ENCODE data around the gene CYP2C9. TPM values are rescaled to one million over a fixed set of nuclear protein-coding genes. Genes with fewer than 3 reads are reported as not detected.
"Not testable (repeated sequence)": the region's sequence is repeated elsewhere in the genome, so short reads cannot be mapped to it uniquely, and the experiment has no call there.

Gene CYP2C9
- total RNA-seq = not detected
- long read RNA-seq = 0 reads

DNA sequence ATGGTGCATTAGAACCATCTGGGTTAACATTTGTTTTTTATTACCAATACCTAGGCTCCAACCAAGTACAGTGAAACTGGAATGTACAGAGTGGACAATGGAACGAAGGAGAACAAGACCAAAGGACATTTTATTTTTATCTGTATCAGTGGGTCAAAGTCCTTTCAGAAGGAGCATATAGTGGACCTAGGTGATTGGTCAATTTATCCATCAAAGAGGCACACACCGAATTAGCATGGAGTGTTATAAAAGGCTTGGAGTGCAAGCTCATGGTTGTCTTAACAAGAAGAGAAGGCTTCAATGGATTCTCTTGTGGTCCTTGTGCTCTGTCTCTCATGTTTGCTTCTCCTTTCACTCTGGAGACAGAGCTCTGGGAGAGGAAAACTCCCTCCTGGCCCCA lies at the start of gene CYP2C9:
TSS of gene CYP2C9 (plus strand) at position 276 of the 400 bp plus-strand sequence. CDS start at position 301, 25 bp downstream.
- DNase-seq (no peak), ATAC-seq (no peak)
- intact Hi-C loops (cut with micrococcal nuclease) = no loop called here

DNA sequence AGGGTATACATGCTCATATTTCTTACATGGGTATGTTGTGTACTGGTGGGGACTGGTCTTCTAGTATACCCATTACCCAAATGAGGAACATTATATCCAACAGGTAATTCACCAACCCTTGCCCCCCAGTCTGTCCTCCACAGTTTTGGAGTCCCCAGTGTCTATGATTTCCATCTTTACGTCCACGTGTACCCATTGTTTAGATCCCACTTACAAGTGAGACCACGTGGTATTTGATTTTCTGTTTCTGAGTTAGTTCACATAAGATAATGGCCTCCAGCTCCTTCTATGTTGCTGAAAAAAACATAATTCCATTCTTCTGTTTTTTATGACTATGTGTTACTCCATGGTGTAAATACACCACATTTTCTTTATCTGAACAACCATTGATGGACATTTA lies 49.3 kb upstream of the CYP2C9 start:
- intact Hi-C loops (cut with micrococcal nuclease) = no loop called here
- ATAC-seq (no peak), DNase-seq (no peak)

DNA sequence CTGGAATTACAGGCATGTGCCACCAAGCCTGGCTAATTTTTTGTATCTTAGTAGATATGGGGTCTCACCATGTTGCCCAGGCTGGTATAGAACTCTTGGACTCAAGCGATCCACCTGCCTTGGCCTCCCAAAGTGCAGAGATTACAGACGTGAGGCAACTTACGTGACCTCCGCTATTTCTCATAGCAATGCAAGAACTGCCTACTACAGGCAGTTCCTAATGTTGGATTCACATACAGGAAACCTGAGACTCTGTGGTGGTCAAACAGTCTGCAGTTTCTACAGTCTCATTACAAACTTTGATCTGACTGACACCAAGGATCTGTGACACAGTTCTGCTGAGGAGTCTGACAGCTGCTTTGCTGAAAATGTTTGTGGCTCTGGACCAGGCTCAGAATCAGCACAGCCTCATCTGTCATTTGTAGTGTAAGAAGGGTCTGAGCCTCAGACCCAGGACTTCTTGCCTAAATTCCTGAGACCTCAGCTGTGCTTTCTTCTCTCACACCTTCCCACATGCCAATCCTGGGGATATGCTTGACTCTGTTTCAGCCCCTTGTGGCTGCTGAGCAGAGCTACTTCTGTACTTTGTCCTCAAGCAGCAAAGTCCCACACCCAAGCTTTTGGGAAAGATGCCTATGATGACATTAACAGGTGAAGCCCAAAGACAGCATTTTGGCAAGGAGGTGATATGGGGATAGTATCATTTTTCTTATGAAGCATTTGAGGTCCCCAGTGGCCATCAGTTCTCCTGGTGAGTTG lies 48.0 kb upstream of the CYP2C9 start:
- no peak for ATAC-seq
- intact Hi-C loops (cut with micrococcal nuclease) = no loop called here
- no peak for DNase-seq

DNA sequence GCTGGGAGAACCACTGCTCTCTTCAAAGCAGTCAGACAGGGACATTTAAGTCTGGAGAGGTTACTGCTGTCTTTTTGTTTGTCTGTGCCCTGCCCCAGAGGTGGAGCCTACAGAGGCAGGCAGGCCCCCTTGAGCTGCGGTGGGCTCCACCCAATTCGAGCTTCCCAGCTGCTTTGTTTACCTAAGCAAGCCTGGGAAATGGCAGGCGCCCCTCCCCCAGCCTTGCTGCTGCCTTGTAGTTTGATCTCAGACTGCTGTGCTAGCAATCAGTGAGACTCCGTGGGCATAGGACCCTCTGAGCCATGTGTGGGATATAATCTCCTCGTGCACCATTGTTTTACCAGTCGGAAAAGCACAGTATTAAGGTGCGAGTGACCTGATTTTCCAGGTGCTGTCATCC lies 40.0 kb upstream of the CYP2C9 start:
- DNase-seq; ATAC-seq; intact Hi-C loops (cut with micrococcal nuclease): not testable (repeated sequence)

DNA sequence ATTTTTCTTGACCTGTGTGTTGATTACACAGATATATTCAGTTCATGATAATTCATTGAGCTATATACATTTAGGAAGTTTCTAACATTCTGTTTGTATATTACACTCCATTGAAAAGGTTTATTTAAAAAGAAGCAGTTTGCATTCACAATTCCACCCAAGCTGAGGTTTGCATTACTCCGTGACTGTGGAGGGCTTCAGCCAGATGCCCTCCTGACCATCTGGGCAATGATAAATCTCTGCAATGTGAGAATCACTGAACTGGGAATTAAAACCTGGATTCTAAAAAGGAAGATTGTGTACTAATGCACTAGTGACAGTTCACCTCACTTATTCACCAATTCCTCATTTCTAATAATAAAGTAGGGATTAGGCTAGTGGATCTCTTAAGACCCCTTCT lies 36.4 kb upstream of the CYP2C9 start:
- ATAC-seq (no peak), DNase-seq (no peak)
- intact Hi-C loops (cut with micrococcal nuclease) = no loop called here

DNA sequence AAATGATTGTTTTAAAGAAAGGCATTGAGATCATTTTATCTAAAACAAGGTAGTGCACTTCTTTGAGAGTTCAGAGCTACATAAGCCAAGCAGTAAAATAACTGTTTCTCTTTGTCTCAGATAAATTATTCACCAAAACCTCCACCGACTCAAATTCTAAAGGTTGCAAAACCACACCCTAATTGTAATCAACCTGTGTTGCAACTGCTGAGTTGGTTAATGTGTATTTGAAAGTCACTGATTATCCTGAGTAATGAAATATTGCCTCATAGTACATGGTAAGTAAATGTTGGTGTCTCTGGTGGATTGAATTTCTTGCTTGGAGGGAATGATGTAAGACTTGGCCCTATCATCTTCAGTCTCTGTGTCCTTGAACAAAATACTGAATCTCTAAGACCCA lies 35.9 kb upstream of the CYP2C9 start:
- intact Hi-C loops (cut with micrococcal nuclease) = no loop called here
- ATAC-seq = peak; percentile 29
- no peak for DNase-seq

DNA sequence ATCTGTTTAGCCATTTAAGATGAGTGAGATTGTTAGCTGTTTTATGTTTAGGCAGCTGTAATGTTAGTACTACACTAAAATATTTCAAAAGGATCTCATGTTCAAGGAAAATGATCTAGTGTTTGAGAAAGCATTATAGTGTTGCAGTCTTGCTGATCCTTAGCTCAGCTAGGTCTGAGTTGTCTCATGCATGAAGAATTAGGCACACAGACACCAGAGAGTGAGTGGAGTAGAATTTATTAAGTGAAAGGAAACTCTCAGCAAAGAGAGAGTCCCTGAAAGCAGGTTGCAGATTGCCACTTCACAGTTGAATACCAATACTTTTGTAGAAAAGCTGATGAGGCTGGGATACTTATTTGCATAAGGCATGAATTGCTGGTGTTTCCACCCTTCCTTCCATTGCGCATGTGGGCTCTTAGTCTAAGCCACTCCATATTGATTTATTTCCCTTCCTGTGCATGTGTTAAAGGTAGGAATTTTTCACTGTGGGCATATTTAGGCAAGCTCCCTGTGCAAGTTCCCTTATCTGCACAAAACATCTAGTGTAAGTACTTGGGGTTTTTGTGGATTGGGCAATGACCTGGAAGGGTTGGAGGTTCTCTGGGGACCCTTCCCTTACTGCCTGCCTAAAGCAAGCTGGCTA lies 33.8 kb upstream of the CYP2C9 start:
- ATAC-seq; intact Hi-C loops (cut with micrococcal nuclease); DNase-seq: not testable (repeated sequence)

DNA sequence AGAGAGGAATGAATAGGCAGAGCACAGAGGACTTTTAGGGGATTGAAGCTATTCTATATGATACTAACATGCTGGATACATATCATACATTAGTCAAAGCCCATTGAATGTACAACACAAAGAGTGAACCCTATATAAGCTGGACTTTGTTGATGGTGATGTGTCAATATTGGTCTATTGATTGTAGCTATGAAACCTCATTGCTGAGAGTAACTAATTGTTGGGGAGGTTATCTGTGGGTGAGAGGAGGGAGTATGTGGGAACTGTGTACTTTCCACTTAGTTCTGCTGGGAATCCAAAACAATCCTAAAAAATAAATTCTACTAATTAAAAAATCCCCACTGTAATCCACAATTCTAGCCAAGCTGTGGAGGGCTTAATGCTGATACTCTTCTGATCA lies 22.0 kb upstream of the CYP2C9 start:
- intact Hi-C loops (cut with micrococcal nuclease) = no loop called here
- no peak for DNase-seq
- no peak for ATAC-seq

DNA sequence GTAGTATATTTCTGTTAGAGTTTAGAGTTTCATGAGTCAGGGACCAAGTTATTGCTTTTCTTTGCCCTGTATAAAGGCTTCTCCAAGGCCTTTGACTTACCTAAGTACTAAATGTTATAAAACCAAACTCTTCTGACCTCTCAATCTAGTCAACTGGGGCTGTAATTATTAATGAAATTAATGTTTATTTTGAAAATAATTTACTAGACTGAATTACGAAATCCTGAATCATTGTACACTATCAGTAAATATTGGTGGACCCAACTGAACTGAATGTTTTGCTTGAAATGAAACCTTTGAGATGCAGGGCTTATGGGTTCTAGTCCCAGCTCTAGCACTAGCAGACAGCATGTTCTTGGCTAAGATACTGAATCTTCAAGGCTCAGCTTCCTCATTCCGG lies 1.7 kb upstream of the CYP2C9 start:
- no peak for DNase-seq
- ATAC-seq = no peak
- intact Hi-C loops (cut with micrococcal nuclease) = no loop called here

DNA sequence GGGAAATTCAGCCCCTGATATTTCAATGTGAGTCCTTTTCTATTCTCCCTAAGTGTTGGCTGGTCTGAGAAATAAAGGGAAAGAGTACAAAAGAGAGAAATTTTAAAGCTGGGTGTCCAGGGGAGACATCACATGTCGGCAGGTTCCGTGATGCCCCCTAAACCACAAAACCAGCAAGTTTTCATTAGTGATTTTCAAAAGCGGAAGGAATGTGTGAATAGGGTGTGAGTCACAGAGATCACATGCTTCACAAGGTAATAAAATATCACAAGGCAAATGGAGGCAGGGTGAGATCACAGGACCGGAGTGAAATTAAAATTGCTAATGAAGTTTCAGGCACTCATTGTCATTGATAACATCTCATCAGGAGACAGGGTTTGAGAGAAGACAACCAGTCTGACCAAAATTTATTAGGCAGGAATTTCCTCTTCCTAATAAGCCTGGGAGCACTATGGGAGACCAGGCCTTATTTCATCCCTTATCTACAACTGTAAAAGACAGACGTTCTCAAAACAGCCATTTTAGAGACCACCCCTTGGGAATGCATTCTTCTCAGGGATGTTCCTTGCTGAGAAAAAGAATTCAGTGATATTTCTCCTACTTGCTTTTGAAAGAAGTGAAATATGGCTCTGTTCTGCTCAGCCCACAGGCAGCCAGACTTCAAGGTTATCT lies 5.1 kb downstream of the CYP2C9 start:
- DNase-seq; ATAC-seq; intact Hi-C loops (cut with micrococcal nuclease): not testable (repeated sequence)

DNA sequence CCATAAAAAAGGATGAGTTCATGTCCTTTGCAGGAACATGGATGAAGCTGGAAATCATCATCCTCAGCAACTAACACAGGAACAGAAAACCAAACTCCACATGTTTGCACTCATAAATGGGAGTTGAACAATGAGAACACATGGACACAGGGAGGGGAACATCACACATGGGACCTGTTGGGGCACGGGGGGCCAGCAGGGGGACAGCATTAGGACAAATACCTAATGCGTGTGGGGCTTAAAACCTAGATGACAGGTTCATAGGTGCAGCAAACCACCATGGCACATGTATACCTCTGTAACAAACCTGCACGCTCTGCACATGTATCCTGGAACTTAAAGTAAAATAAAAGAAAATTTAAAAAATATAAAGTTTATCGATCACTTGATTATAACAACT lies 7.7 kb downstream of the CYP2C9 start:
- intact Hi-C loops (cut with micrococcal nuclease); ATAC-seq; DNase-seq: not testable (repeated sequence)

DNA sequence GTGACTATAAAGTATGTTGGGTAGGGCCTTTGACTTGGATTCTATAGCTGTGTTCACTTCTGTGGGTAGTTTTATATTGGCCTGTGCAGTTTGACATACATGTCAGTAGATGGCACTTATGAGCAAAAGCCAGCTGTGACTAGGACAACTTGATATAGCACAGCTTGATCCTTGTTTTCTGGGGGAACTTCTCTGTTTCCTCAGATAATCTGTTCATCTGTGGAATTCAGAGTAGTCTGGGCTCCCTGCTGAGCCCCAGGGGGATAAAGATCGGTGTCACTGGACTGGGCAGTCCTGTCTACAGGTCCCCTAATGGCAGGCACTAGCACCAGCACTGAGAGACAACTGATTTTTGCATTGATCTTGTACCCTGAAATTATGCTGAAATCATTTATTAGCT lies 25.4 kb downstream of the CYP2C9 start:
- no peak for DNase-seq
- no peak for ATAC-seq
- intact Hi-C loops (cut with micrococcal nuclease) = no loop called here

DNA sequence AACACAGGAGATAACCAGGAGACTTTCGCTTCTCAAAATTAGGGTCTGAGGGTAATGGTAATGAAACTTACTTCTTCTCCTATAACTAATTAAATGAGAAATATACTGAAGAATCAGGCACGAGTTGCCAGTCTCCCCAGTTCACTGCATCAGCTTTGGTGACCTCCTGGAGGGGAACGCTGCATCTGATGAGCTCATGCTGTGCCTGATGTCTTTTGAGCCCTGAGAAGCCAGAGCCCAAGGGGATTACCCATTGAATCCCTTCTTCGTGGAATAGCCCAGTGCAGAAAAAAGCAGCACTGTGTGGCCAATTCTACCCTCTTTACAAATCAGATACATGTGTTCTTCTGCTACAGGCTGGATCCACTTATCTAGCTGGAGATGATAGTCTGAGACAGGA lies 45.1 kb downstream of the CYP2C9 start:
- no peak for DNase-seq
- ATAC-seq = no peak
- intact Hi-C loops (cut with micrococcal nuclease) = no loop called here

DNA sequence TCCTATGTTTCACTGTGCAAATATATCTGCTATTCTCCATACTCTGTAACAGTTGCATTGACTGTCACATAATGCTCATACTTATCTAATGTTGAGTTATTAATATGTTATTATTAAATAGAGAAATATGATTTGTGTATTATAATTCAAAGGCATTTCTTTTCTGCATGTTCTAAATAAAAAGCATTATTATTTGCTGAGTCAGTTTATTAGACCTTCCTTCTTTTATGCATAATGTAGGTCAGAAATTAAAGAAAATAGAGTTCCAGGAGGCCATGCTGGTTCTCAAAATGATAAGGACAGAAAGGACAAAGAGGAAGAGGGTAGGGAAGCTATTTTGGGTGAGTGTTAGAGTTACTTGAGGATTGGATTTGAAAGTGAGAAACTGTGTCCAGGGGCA lies 50.7 kb downstream of the CYP2C9 start:
- DNase-seq (no peak), ATAC-seq (no peak)
- intact Hi-C loops (cut with micrococcal nuclease) = no loop called here

DNA sequence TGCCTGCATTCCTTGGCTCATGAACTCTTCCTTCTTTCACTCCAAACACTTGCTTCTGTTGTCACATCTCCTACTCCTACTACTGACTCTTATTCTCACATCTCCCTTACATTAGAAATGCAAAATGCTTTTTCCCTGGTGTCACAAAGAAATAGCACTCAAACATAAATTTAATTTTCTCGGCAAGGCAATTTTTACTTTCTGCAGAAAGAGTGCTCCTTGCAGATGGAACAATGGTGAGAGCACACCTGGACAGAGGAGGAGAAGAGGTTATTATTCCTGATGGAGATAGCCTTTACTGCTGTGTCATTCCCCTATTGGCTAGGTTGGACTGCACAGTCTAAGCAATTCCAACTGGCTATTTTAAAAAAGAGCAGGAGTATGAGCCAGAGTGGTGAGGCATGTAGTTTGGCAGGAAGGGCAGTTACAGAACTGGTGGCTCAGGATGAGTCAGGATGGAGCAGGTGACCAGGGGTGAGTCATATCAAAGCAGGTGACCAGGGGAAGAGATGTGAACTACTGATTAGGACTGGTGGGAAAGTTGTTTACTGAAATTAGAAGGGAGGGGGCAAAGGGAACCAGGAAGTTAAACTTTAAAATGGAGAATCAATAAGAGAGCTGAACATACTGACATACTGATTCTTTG lies 52.9 kb downstream of the CYP2C9 start:
- intact Hi-C loops (cut with micrococcal nuclease) = no loop called here
- ATAC-seq (no peak), DNase-seq (no peak)

DNA sequence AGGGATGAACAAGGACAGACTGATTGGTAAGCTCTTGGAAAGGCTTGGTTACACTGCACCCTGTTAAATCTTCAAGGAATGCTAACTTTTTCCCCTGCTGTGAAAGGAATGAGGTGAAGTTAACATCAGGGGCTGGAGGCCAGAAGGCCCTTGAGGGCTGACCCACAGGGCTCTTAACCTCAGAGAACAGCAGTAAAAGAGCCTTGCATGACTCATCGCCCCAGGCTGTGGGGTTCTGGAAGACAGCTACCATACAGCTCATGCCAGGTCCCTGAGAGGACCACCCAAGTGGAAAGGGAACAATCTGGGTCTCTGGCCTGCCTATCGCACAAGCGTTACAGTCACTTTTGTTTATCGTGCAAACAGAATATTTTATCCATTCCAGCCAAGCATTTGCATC lies 54.4 kb downstream of the CYP2C9 start:
- intact Hi-C loops (cut with micrococcal nuclease) = no loop called here
- ATAC-seq (no peak), DNase-seq (no peak)

DNA sequence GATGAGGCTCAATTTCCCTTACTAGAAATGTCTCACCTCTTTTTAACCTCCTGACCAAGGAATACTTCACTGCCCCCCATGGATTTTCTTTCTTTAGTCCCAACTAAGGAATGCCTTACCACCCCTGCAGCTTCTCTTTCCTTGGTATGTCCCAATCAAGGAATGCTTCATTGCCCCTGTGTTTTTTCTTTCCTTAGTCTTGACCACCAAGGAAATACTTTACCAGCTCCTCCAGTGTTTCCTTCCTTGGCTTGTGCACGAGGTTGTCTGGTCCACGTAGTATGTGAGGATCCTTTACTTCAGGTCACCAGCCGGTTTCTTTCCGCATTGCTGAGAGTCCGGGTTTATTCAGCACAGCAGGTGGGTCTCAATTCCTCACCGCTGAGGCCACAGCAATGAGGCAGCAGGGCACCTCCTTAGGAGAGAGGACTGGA lies 59.3 kb downstream of the CYP2C9 start:
- ATAC-seq (no peak), DNase-seq (no peak)
- intact Hi-C loops (cut with micrococcal nuclease) = no loop called here

DNA sequence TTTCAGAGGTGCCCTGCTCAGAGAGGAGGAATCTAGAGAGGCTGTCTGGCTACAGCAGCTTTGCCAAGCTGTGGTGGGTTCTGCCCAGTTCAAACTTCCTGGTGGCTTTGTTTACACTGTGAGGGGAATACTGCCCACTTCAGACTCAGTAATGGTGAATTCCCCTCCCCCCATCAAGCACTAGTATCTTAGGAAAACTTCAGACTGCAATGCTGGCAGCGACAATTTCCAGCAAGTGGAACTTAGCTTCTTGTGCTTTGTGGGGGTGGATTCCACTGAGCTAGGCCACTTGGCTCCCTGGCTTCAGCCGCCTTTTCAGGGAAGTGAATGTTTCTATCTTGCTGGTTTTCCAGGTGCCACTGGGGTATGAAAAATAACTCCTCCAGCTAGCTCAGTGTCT lies 88.0 kb downstream of the CYP2C9 start:
- intact Hi-C loops (cut with micrococcal nuclease) = no loop called here
- ATAC-seq = no peak
- DNase-seq = no peak

DNA sequence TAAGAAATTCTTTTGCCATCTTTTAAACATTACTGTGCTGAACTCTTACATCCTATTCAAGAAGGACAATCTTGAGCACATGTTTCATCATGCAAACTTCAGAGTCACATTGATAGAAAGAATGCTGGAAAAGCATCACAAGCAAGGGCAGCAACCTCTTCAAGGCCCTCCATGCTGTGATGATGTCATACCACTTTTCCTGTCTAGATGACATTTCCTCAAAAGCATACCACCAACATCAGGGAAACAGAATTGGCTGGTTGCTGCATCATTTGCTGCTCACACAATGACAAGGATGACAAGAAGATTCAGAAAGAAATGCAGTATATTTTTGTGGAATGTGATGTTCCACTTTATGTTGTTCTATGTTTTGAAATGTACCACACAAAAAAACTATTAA lies 93.2 kb downstream of the CYP2C9 start:
- DNase-seq (no peak), ATAC-seq (no peak)
- intact Hi-C loops (cut with micrococcal nuclease) = no loop called here

DNA sequence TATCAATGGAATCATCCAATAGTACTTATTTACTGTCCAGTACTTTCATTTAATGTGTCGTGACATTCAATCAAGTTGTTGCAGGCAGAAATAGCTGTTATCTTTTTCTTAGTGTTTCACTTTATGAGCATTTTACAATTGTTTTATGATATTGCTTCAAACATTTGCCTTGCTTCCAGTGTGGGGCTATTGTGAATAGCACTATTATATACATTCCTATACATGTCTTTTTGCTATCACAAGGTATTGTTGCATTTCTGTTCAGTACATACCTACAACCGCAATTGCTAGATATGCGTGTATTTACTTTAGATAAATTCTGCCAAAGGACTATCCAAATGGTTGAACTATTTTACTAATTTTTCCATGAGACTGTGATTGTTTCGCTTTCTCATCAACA lies 95.9 kb downstream of the CYP2C9 start:
- DNase-seq = no peak
- ATAC-seq = no peak
- intact Hi-C loops (cut with micrococcal nuclease) = no loop called here

All from left ventricle myocardium superior (tissue), 1 donor.